Measurements from ENCODE around the gene MTCH1. TPM values are rescaled to one million over a fixed set of nuclear protein-coding genes. Genes with fewer than 3 reads are reported as not detected.

The MTCH1 gene
- total RNA-seq, 1 donor from 2014 or later: 179 TPM

GRCh38 chr6:37017606-37018197 is 31.7 kb upstream of the MTCH1 start:
- no peak for DNase-seq (ENCODE audit: low read depth in 2 of 2)

GRCh38 chr6:37016995-37017394 is 31.0 kb upstream of the MTCH1 start:
- DNase-seq (ENCODE audit: low read depth in 2 of 2): no peak

GRCh38 chr6:37015532-37015931 is 29.5 kb upstream of the MTCH1 start:
- no peak for DNase-seq (ENCODE audit: low read depth in 2 of 2)

DNA sequence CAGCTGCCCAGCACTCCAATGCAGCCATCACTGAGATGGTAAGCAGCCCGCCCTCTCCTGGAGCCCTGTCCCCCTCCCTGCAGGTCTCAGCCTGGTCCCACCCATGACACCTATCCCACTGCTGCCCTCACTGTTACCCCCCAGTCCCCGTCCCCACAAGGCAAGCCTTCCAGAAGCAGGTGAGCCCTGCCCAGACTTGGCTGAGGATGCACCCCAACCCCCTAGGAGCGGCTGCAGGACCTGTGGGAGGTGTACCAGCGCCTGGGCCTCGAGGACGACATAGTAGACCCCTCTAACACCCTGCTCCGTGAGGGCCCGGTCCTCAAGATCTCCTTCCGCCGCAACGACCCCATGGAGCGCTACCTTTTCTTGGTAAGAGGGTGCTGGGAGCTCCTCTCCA is 28.7 kb upstream of the MTCH1 start:
- no peak for DNase-seq (ENCODE audit: low read depth in 2 of 2)

DNA sequence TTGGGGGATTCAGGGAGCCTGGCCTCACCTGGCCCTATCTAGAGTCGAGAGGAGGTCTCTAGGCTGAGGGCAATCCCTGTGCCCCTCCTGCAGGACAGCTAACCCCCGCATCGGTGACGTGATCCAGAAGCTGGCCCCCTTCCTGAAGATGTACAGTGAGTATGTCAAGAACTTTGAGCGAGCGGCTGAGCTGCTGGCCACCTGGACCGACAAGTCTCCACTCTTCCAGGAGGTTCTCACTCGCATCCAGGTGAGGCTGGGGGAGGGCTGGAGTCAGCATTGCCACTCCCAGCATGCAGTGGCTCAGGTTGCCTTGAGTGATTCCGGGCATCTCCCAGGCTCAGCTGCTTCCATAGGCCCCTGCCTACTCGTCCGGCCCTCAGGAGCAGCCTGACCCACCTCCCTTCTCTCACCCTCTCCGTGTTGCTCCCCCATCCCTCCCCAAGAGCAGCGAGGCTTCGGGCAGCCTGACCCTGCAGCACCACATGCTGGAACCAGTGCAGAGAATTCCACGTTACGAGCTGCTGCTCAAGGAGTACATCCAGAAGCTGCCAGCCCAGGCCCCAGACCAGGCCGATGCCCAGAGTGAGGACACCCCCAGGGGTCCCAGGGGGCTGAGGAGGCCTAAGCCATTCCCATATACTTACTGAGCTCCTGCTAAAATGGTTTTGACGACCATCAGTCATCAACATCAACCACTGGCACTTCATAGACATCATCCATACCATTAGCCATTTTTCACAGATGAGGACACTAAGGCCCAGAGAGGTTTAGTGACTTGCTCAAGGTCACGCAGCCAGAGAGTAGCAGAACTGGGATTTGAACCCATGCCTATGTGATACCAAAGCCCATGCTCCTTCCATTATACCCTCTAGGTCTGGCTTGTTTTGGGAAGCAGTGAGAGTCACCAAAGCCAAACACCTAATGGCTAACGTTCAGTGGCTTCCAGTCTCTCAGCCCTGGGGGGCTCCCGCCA is 27.8 kb upstream of the MTCH1 start:
- DNase-seq (ENCODE audit: low read depth in 2 of 2): no peak

DNA sequence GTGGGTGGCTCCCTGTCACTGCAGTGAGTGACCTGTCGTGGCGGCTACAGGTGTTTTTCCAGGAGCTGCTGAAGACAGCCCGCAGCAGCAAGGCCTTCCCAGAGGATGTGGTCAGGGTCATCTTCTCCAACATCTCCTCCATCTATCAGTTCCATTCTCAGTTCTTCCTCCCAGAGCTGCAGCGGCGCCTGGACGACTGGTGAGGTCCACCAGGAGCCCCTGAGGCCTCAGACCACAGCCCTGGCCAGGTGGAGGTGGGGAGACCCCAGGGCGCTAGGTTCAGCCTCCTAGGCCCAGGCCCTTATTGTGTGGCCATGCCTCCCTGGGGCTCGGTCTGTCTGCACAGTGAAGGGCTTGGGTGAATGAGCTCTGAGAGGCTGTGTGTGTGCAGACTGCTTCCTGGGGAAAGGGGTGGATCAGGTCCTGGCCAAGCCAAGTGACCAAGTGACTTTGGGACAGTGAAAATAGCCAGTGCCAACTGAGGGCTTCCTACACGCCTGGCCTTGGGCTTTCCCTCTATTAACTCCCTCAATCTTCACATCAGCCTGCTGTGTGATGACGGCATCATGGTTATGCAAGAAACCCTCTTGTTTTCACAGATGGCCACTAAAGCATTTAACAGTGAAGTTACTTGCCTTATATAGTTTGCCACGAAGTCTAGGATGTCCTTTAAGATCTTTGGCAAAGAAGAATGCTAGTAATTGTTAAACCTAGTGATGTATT is 25.8 kb upstream of the MTCH1 start:
- peak in 1 of 2 donors; percentile 14 for DNase-seq (ENCODE audit: low read depth in 2 of 2)

GRCh38 chr6:37010402-37010892 is 24.5 kb upstream of the MTCH1 start:
- DNase-seq (ENCODE audit: low read depth in 2 of 2): no peak

- DNase-seq (ENCODE audit: low read depth in 2 of 2): no peak
Observed at GRCh38 chr6:37008484-37009465, 22.8 kb upstream of the MTCH1 start.

DNA sequence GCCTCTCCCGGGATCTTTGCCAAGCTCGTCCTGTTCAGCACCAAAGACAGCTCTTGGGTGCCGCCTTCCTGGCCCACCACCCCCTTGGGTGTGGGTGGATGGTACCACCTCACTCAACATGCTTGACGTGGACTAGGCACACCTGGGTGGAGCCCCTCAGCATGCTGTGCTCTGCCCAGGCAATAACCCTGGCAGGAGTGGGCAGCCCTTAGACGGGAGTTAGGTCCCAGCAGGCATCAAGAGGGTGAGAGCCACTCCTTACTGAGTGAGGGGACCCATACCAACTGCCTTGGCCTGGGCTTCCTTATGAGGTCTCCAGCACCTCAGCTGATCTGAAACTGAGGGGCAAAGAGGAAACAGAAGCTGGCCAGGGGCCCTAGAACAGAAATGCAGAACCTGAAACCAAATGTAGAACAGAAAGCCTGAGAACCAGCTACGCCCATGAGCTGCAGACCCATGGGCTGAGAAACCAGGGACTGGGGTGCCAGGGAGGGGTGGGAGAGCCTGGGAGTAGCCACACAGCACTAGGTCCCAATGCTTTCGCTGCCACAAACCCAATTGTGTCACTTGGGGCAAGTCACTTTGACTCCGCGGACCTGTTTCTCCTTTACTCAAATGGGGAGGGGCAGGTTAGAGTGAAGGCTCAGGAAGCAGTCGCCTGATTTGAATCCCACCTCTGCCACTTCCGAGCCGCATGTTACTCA is 21.5 kb upstream of the MTCH1 start:
- no peak for DNase-seq (ENCODE audit: low read depth in 2 of 2)

- no peak for DNase-seq (ENCODE audit: low read depth in 2 of 2)
Observed at GRCh38 chr6:37006793-37007339, 20.9 kb upstream of the MTCH1 start.

- no peak for DNase-seq (ENCODE audit: low read depth in 2 of 2)
Observed at GRCh38 chr6:37005827-37006567, 20.0 kb upstream of the MTCH1 start.

- DNase-seq (ENCODE audit: low read depth in 2 of 2): no peak
Observed at GRCh38 chr6:37005061-37005810, 19.2 kb upstream of the MTCH1 start, which contains the start of gene FGD2. Gene FGD2, plus strand, starts transcription at chr6:37005655. Its CDS starts 163 bp downstream, at chr6:37005818.

DNA sequence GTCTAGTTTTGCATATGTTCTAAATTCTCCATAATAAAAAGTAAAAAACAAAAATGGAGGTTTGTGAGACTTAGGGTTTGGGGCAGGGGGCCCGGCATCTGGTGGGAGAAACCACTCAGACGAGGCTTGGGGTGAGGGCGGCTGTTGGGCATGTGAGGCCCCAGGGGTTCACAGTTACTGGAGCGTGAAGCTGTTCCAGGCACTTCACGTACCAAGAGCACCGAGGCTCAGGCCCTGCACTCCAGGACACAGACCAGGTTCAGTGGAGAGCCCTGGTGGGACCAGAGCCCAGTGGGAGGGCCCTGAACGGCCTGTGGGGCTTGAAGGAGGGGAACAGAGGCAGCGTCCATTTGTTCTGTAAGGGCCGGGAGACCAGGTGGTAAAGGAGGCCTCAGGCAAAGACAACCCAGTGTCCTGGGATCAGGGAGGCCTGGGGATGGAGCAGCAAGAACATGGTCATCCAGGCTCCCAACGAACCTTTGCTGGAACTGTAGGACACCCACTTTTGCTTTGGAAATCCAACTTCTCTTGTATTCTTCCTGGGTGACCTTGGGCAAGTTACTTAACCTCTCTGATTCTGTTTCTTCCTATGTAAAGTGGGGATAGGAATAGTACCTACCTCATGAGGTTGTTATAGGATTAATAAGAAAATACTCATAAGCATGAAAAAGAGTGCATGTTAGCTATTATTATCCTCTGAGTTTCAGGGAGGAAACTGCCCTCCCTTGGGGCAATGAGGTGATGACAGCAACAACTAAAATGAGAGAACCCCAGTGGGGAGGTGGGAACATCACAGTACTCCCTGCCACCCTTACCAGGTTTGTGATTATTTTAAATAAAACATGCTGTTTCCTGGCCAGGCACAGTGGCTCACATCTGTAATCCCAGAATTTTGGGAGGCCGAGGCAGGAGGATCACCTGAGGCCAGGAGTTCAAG is 18.3 kb upstream of the MTCH1 start:
- DNase-seq (ENCODE audit: low read depth in 2 of 2): no peak

- no peak for DNase-seq (ENCODE audit: low read depth in 2 of 2)
Observed at GRCh38 chr6:36999751-37000125, 13.7 kb upstream of the MTCH1 start.

DNA sequence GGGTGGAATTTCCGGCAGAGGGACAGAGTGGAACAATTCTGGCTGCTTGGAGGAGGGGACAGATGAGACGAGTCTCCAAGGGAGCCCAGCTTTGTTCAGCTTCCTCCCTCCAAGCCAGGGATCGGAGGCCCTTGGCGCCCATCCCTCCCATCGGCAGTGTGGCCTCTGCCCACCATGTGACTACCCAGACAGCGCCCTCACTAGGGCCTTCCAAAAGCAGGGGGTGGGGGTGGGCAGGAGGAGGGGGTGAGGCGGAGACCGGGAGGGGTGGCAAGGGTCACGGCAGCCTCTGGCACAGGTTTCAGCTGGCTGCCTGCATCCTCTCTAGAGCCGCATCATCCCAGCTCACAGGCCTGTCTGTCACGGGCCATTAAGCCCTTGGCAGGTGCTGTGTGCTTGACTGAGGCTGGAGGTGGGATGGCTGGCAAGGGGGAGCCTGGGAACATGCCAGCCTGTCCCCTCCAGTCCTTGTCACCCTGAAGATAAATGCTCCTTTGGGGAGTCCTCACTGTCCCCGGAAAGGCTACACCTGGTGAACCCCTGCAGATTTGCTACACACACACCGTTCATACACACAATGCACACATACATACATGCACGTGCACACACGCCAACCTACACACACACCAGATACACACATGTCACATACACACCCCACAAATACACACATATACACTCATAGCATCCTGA is 13.2 kb upstream of the MTCH1 start:
- no peak for DNase-seq (ENCODE audit: low read depth in 2 of 2)

DNA sequence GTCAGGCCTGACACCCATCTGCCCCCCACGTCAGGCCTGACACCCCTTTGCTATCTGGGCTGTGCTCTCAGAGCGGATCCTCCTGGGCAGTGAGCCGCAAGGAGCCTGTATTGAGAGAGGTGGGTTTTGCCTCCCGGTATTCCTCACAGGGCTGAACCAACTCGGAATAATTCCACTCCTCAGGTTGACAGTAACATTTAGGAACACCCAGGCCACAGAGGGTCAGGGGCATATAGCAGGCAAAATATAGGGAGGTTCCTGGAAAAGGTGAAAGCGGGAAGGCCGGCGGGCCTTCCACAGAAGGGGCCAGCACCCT is 12.7 kb upstream of the MTCH1 start:
- DNase-seq (ENCODE audit: low read depth in 2 of 2): no peak
